AG10803 (cell line): ENCODE measurements around the gene ARHGEF28.

ENCODE experiments used
- DNase-seq: peaks from one replicate; pipeline ENCODE4 v3.0.0; 2010; ENCODE audit warnings: low read depth
- H3K4me3 ChIP-seq: 2 replicates; pipeline ENCODE4 v1.5.1; 2011; ENCODE audit warnings: mild to moderate bottlenecking, low read length, control low read depth
- CTCF ChIP-seq: conservative IDR thresholded peaks from 2 replicates; pipeline ENCODE4 v1.5.1; 2011; ENCODE audit warnings: mild to moderate bottlenecking, low read length, control low read depth, inconsistent platforms

The ARHGEF28 gene

GRCh38 chr5:73960023-73960422 lies 334.0 kb downstream of the ARHGEF28 start:
- H3K4me3 ChIP-seq, result no peak overlapping the region
- TF ChIP-seq CTCF, result no peak
- no peak for DNase-seq

DNA sequence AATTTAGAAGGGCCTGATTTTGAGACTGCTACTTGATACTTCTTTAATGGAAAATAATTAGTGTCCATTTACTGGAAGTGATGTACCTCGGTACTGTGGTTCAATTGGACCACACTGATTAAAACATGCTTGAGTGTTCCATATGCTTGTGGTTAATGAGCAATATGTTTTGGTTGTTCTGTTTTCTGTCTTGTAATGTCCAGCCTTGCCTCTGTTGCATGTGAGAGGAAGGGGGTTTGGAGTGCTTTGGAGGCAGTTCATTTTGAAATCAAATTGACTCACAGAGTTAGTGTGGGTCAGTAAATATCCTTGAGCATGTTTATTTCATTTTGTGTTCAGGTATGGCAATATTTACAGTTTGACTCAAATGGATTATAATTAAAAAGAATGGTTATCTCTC lies 334.4 kb downstream of the ARHGEF28 start:
- no peak for TF ChIP-seq CTCF
- DNase-seq, result peak; percentile 47
- no peak overlapping the region for H3K4me3 ChIP-seq

GRCh38 chr5:73962801-73963425 lies 336.9 kb downstream of the ARHGEF28 start:
- no peak overlapping the region for H3K4me3 ChIP-seq
- no peak for TF ChIP-seq CTCF
- DNase-seq, result peak; percentile 92

DNA sequence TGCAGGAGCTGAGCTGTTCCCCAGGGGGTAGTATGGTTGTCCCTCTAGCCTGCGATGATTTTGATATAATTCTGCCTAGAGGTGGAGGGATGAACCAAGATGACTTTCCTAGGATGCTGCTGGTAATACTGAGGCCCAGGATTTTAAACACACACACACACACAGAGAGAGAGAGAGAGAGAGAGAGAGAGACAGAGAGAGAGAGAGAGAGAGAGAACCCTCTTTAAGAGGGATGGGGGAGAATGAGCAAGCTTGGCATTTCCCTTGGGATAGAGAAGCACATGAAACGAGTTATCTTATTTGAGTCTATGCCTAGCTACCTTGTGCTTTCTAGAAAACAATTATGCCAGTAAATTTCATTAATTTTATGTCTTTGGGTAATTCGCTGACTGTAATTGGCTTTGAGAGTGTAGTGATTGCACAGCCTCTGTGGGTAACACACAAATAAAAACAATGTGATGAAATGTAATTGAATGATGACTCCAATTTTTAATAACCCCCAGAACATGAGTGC lies 338.4 kb downstream of the ARHGEF28 start:
- TF ChIP-seq CTCF, result no peak
- no peak overlapping the region for H3K4me3 ChIP-seq
- DNase-seq, result no peak

DNA sequence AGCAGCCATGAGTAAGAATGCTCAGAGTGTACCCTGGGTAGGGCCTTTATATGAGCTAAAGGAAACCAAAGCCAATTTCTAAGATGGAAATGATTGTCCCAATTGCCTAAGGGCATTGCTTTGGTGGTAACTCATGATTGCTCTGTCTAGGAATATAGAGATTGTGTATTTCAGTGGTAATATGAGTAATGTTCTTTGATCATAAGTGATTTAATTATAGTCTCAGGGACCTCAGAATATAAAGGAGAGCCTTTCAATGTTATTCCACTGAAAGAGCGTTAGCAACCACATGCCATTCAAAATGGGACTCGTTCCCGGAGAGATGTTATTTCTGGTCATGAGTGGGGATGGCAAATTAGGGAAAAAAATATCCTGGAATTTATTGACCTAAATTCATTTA lies 340.5 kb downstream of the ARHGEF28 start:
- TF ChIP-seq CTCF, result no peak
- H3K4me3 ChIP-seq, result no peak overlapping the region
- DNase-seq, result no peak

DNA sequence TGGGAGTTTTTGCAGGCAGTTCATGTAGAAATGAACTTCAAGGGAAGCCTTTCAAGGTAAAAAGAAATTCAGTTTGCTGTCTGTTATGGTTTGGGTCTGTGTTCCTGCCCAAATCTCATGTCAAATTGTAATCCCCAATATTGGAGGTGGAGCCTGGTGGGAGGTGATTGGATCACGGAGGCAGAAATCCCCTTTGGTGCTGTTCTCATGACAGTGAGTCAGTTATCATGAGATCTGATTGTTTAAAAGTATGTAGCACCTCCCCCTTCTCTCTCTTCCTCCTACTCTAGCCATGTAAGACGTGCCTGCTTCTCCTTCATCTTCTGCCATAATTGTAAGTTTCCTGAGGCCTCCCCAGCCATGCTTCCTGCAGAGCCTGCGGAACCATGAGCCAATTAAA lies 341.4 kb downstream of the ARHGEF28 start:
- DNase-seq, result no peak
- no peak overlapping the region for H3K4me3 ChIP-seq
- no peak for TF ChIP-seq CTCF

DNA sequence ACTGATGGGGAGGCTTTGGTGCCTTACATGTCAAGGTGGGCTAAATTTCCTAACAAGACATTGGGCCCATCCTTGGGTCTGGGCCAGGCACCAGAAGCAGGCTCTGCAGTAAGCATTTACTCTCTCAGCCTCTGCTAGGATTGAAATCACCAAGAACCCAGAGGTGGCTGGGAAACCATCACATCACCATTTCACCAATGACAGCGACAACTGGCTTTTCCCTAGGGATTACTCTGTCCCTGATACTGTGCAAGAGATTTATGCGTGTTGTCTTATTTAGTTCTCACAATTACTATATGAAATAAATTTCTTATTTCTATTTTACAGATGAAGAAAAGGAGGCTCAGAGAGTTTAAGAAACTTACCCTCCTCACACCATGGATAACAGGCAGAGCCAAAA lies 342.2 kb downstream of the ARHGEF28 start:
- no peak overlapping the region for H3K4me3 ChIP-seq
- DNase-seq, result no peak
- TF ChIP-seq CTCF, result no peak
